IMR-90 (cell line): ENCODE data around the gene SLC29A3. TPM values are rescaled to one million over a fixed set of nuclear protein-coding genes. Genes with fewer than 3 reads are reported as not detected.

ENCODE experiments used
- ATAC-seq: fragments of 200-7000 bp; cut with Tn5 transposase; 2 replicates; pipeline ENCODE4 v1.9.1; 2020; ENCODE audit warnings: low read depth, mild to moderate bottlenecking, moderate library complexity
- BruUV-seq: library from RNA; stranded (reverse); fragments of 400-500 nt; replicated peaks from 2 replicates; lab custom pipeline; 2021; lab: Mats Ljungman, UMichigan
- CTCF ChIA-PET: fragments of 300-600 bp; formaldehyde crosslinking; extraction: SDS; loops from one replicate; lab custom pipeline; 2021; ENCODE audit warnings: antibody characterized with exemption; lab: Yijun Ruan, JAX
- POLR2A ChIA-PET: fragments of 300-600 bp; sonication (Branson Sonifier 250); formaldehyde crosslinking; loops from one replicate; lab custom pipeline; 2022; ENCODE audit warnings: antibody characterized with exemption; ENCODE audit not compliant: unreplicated experiment; lab: Charles Lee
- DNase-seq: peaks from one replicate; pipeline ENCODE4 v3.0.0; 2013
- H2AFZ ChIP-seq: replicated peaks from 2 replicates; pipeline ENCODE3; 2013; ENCODE audit warnings: low read length, mild to moderate bottlenecking; ENCODE audit not compliant: poor library complexity
- H2AK5ac ChIP-seq: 2 replicates; pipeline ENCODE4 v1.6.1; 2013; ENCODE audit warnings: low read depth, low read length, inconsistent platforms
- H2AK9ac ChIP-seq: replicated peaks from 2 replicates; pipeline ENCODE3; 2013; ENCODE audit warnings: mild to moderate bottlenecking, low read depth, low read length, moderate library complexity; ENCODE audit not compliant: poor library complexity
- H2BK120ac ChIP-seq: 2 replicates; pipeline ENCODE4 v1.6.1; 2013; ENCODE audit warnings: low read depth, low read length, inconsistent platforms
- H2BK15ac ChIP-seq: 3 replicates; pipeline ENCODE4 v1.6.1; 2013; ENCODE audit warnings: low read depth, low read length, inconsistent platforms
- H2BK20ac ChIP-seq: 2 replicates; pipeline ENCODE4 v1.6.1; 2013; ENCODE audit warnings: low read depth, mild to moderate bottlenecking, inconsistent platforms, low read length, moderate library complexity
- H2BK5ac ChIP-seq: 2 replicates; pipeline ENCODE4 v1.6.1; 2013; ENCODE audit warnings: mild to moderate bottlenecking, low read depth, low read length, inconsistent platforms; ENCODE audit not compliant: poor library complexity, severe bottlenecking
- H3K14ac ChIP-seq: replicated peaks from 2 replicates; pipeline ENCODE4 v1.6.1; 2013; ENCODE audit warnings: low read depth, low read length, inconsistent platforms
- H3K18ac ChIP-seq: 2 replicates; pipeline ENCODE4 v1.6.1; 2013; ENCODE audit warnings: low read depth, low read length, control low read depth
- H3K23ac ChIP-seq: 2 replicates; pipeline ENCODE4 v1.6.1; 2013; ENCODE audit warnings: low read depth, low read length, inconsistent platforms
- H3K27ac ChIP-seq: 2 replicates; pipeline ENCODE4 v1.5.1; 2013; ENCODE audit warnings: mild to moderate bottlenecking, control low read depth, low read length; ENCODE audit not compliant: insufficient read depth
- H3K27me3 ChIP-seq: 2 replicates; pipeline ENCODE4 v1.6.1; 2013; ENCODE audit warnings: low read length; ENCODE audit not compliant: control insufficient read depth, insufficient read depth
- H3K36me3 ChIP-seq: 2 replicates; pipeline ENCODE4 v1.6.1; 2013; ENCODE audit warnings: low read length, mixed read lengths; ENCODE audit not compliant: control insufficient read depth, insufficient read depth
- H3K4ac ChIP-seq: 2 replicates; pipeline ENCODE4 v1.6.1; 2013; ENCODE audit warnings: low read depth, low read length, inconsistent platforms
- H3K4me1 ChIP-seq: 2 replicates; pipeline ENCODE4 v1.6.1; 2013; ENCODE audit warnings: low read length, mixed read lengths; ENCODE audit not compliant: control insufficient read depth, insufficient read depth
- H3K4me2 ChIP-seq: 2 replicates; pipeline ENCODE4 v1.6.1; 2013; ENCODE audit warnings: low read depth, mild to moderate bottlenecking, control low read depth, low read length, moderate library complexity
- H3K4me3 ChIP-seq: 2 replicates; pipeline ENCODE4 v1.5.1; 2013; ENCODE audit warnings: low read depth, mild to moderate bottlenecking, control low read depth, low read length, moderate library complexity; ENCODE audit not compliant: insufficient read depth
- H3K56ac ChIP-seq: 2 replicates; pipeline ENCODE4 v1.6.1; 2013; ENCODE audit warnings: low read length, inconsistent platforms; ENCODE audit not compliant: insufficient read depth; ENCODE audit errors: extremely low read depth
- H3K79me1 ChIP-seq, 2 experiments: 2 replicates each; pipeline ENCODE4 v1.6.1; 2013; ENCODE audit warnings: low read length in 2 of 2, inconsistent platforms in 1 of 2, low read depth in 1 of 2
- H3K9ac ChIP-seq: 2 replicates; pipeline ENCODE4 v1.6.1; 2013; ENCODE audit warnings: low read depth, low read length, control low read depth
- H3K9me1 ChIP-seq: 2 replicates; pipeline ENCODE4 v1.6.1; 2013; ENCODE audit warnings: low read length, inconsistent platforms; ENCODE audit not compliant: insufficient read depth
- H3K9me3 ChIP-seq: 2 replicates; pipeline ENCODE4 v1.6.1; 2013; ENCODE audit warnings: low read length; ENCODE audit not compliant: control insufficient read depth, insufficient read depth
- H4K20me1 ChIP-seq: 2 replicates; pipeline ENCODE4 v1.6.1; 2013; ENCODE audit warnings: low read length, inconsistent platforms; ENCODE audit not compliant: insufficient read depth
- H4K5ac ChIP-seq: 2 replicates; pipeline ENCODE4 v1.6.1; 2013; ENCODE audit warnings: mild to moderate bottlenecking, low read depth, low read length, control low read depth
- H4K8ac ChIP-seq, 2 experiments: 2 replicates each; pipeline ENCODE4 v1.6.1; 2013; ENCODE audit warnings: low read depth in 2 of 2, low read length in 2 of 2, control low read depth in 1 of 2, inconsistent platforms in 1 of 2
- H4K91ac ChIP-seq: 2 replicates; pipeline ENCODE4 v1.6.1; 2013; ENCODE audit warnings: low read depth, low read length, inconsistent platforms; ENCODE audit not compliant: insufficient read depth
- BHLHE40 ChIP-seq: fragments of 150-350 bp; IDR thresholded peaks from 2 replicates; pipeline ENCODE4 v1.6.1; 2016; ENCODE audit warnings: mild to moderate bottlenecking, low read depth, low read length
- CEBPB ChIP-seq: IDR thresholded peaks from 2 replicates; pipeline ENCODE4 v1.6.1; 2012; ENCODE audit warnings: low read depth, low read length, improper control_type of control experiment
- CHD1 ChIP-seq: IDR thresholded peaks from 2 replicates; pipeline ENCODE4 v1.6.1; 2012; ENCODE audit warnings: low read depth, low read length, improper control_type of control experiment
- FOS ChIP-seq: fragments of 150-350 bp; IDR thresholded peaks from 2 replicates; pipeline ENCODE4 v1.6.1; 2016; ENCODE audit warnings: low read depth, low read length
- MAFK ChIP-seq: IDR thresholded peaks from 2 replicates; pipeline ENCODE4 v1.6.1; 2012; ENCODE audit warnings: low read depth, low read length, improper control_type of control experiment
- MAZ ChIP-seq: IDR thresholded peaks from 2 replicates; pipeline ENCODE4 v1.6.1; 2012; ENCODE audit warnings: low read depth, mild to moderate bottlenecking, low read length, improper control_type of control experiment, moderate library complexity, borderline replicate concordance
- MXI1 ChIP-seq: IDR thresholded peaks from 2 replicates; pipeline ENCODE4 v1.6.1; 2012; ENCODE audit warnings: low read depth, mild to moderate bottlenecking, low read length, moderate library complexity, borderline replicate concordance
- POLR2A ChIP-seq: IDR thresholded peaks from 2 replicates; pipeline ENCODE4 v1.6.1; 2012; ENCODE audit warnings: mild to moderate bottlenecking, low read depth, low read length
- RCOR1 ChIP-seq: IDR thresholded peaks from 2 replicates; pipeline ENCODE4 v1.6.1; 2012; ENCODE audit warnings: mild to moderate bottlenecking, low read length, improper control_type of control experiment; ENCODE audit not compliant: insufficient replicate concordance
- SMC3 ChIP-seq: fragments of 150-350 bp; IDR thresholded peaks from 2 replicates; pipeline ENCODE4 v1.6.1; 2016; ENCODE audit warnings: low read depth, mild to moderate bottlenecking, antibody characterized with exemption, low read length, moderate library complexity
- WGBS, 2 experiments: methylation state at CpG; one replicate each; pipeline versions ENCODE4 v1.1.5 to v1.1.7; 2013; ENCODE audit warnings: missing lambda C conversion rate in 2 of 2; ENCODE audit not compliant: insufficient read length in 1 of 2; ENCODE audit errors: extremely low coverage in 2 of 2; 5-methylcytosine and 5-hydroxymethylcytosine counted together
- dilution Hi-C: fragments of 300-500 bp; cut with HindIII; formaldehyde crosslinking; loops from one replicate; pipeline ENCODE4 v1.14.3; 2018; ENCODE audit warnings: low sequenced_read_pairs; ENCODE audit not compliant: unreplicated experiment
- in situ Hi-C: fragments of 300-500 bp; cut with MboI; formaldehyde crosslinking; loops from 3 replicates; pipeline ENCODE4 v1.14.3; 2019; ENCODE audit warnings: low sequenced_read_pairs, inconsistent platforms, mixed read lengths
- intact Hi-C: fragments of 100-400 bp; cut with micrococcal nuclease; formaldehyde crosslinking; loops from 2 replicates; pipeline ENCODE4 v1.10.0; 2022
- polyA plus RNA-seq, 3 experiments: library from polyadenylated mRNA; depleted of rRNA; stranded (reverse); fragments of >200 nt; gene quantifications; 2 replicates each; pipeline ENCODE4 v1.2.3, GENCODE V29; 2012; ENCODE audit warnings: low replicate concordance in 1 of 3
- total RNA-seq: library from RNA; depleted of rRNA; stranded (reverse); fragments of >200 nt; gene quantifications from 2 replicates; pipeline ENCODE4 v1.2.3, GENCODE V29; 2012
- TF ChIP-seq, protein P1 (sequence below): fragments of 150-350 bp; IDR thresholded peaks from 2 replicates; pipeline ENCODE4 v1.6.1; 2017; ENCODE audit warnings: mild to moderate bottlenecking, antibody characterized with exemption, low read length, low read depth
- TF ChIP-seq, protein P2 (sequence below): fragments of 150-350 bp; IDR thresholded peaks from 2 replicates; pipeline ENCODE4 v1.6.1; 2016; ENCODE audit warnings: low read depth, mild to moderate bottlenecking, low read length, moderate library complexity, borderline replicate concordance
- TF ChIP-seq, protein P3 (sequence below): conservative IDR thresholded peaks from 2 replicates; pipeline ENCODE4 v1.5.1; 2012; ENCODE audit warnings: mild to moderate bottlenecking, low read depth, low read length, improper control_type of control experiment

The SLC29A3 gene
- total and polyA plus RNA-seq, 2 of the 4 experiments (the other 2 are of a cell fraction) = 0.72 to 3.0 TPM

DNA sequence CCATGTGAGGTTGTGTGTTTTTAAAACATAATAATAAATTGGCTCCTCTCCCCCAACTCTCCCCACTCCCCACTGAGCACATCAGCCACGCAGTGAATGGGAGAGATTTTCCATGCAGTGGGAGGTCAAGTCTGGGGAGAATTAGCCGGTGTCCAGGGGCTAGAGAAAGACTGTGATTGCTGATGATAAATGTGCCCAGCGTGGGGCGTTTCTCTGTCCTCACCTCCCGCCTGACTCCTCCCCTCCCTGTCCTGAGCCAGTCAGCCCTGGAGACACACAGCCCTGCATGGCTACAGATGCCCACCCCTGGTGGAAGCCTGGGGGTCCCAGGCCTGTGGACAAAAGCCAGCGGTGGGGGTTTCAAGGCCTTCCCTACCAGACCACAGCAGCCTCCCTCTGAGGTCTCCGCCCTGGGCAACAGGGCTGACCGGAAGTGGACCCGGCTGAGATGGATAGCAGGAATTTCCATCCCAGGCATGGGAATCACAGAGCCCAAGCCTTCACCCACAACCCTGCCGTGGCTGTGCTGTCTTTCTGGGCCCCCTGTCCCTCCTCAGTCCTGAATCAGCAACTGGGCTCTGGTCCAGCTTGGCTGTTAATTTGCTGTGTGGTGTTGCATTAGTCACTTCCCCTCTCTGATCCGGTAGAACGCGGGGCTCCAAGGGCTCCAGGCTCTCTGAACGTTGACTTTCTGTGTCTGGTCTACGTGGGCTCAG, 46.8 kb upstream of the SLC29A3 start:
- H3K9ac ChIP-seq = no peak overlapping the region
- H4K20me1 ChIP-seq = peaks cover 6% of the 10 kb centered on the region; the same call in 1 of the 2 replicates
- no TSS peak for BruUV-seq
- peak overlapping the region; percentile 55; the same call in 1 of the 2 replicates for H3K4ac ChIP-seq
- peak overlapping the region; percentile 37; the same call in 1 of the 2 replicates for H3K14ac ChIP-seq
- no peak overlapping the region for H3K23ac ChIP-seq
- H3K18ac ChIP-seq = no peak overlapping the region; the same call in 1 of the 2 replicates
- H3K9me1 ChIP-seq = 0 out of 2 replicates have a peak, but pooled peaks cover 5% of the 10 kb centered on the region
- H2AK5ac ChIP-seq = peak overlapping the region; percentile 61
- dilution Hi-C loops = no loop called here
- no peak overlapping the region for H3K4me3 ChIP-seq
- H4K8ac ChIP-seq = peak overlapping the region; percentile 35 to 78; a peak in 3 of 4 replicates
- H3K4me2 ChIP-seq = no peak overlapping the region
- peak overlapping the region; percentile 47; the same call in 1 of the 3 replicates for H2BK15ac ChIP-seq
- no peaks in the 10 kb centered on the region for H3K9me3 ChIP-seq
- H2BK20ac ChIP-seq = 0 out of 2 replicates have a peak overlapping the region, but pooled peaks have one; percentile 16
- H3K4me1 ChIP-seq = peaks cover 20% of the 10 kb centered on the region
- peak overlapping the region; percentile 40 for H2BK5ac ChIP-seq
- H3K27me3 ChIP-seq = no peaks in the 10 kb centered on the region
- H3K79me1 ChIP-seq = peaks cover 0 to 10% of the 10 kb centered on the region in 2 experiments; a peak in 1 of 4 replicates
- intact Hi-C loops = no loop called here
- ChIA-PET CTCF (no interaction called here), POLR2A (no interaction called here)
- H3K56ac ChIP-seq = no peak overlapping the region
- H2AFZ ChIP-seq = peak overlapping the region; percentile 92
- DNase-seq (peak; percentile 80), ATAC-seq (peak; percentile 48)
- TF ChIP-seq, protein P1, sequence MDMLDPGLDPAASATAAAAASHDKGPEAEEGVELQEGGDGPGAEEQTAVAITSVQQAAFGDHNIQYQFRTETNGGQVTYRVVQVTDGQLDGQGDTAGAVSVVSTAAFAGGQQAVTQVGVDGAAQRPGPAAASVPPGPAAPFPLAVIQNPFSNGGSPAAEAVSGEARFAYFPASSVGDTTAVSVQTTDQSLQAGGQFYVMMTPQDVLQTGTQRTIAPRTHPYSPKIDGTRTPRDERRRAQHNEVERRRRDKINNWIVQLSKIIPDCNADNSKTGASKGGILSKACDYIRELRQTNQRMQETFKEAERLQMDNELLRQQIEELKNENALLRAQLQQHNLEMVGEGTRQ = no peak
- no peak for TF ChIP-seq RCOR1
- TF ChIP-seq, protein P2, sequence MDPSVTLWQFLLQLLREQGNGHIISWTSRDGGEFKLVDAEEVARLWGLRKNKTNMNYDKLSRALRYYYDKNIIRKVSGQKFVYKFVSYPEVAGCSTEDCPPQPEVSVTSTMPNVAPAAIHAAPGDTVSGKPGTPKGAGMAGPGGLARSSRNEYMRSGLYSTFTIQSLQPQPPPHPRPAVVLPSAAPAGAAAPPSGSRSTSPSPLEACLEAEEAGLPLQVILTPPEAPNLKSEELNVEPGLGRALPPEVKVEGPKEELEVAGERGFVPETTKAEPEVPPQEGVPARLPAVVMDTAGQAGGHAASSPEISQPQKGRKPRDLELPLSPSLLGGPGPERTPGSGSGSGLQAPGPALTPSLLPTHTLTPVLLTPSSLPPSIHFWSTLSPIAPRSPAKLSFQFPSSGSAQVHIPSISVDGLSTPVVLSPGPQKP = no peak
- 0 out of 2 replicates have a peak, but pooled peaks have one; percentile 33 for TF ChIP-seq MAFK
- no peak for TF ChIP-seq CHD1
- no peak for TF ChIP-seq SMC3
- no peak for TF ChIP-seq BHLHE40
- peak; percentile 43; the same call in 1 of the 2 replicates for TF ChIP-seq FOS
- no peak for TF ChIP-seq CEBPB
- TF ChIP-seq, protein P3, sequence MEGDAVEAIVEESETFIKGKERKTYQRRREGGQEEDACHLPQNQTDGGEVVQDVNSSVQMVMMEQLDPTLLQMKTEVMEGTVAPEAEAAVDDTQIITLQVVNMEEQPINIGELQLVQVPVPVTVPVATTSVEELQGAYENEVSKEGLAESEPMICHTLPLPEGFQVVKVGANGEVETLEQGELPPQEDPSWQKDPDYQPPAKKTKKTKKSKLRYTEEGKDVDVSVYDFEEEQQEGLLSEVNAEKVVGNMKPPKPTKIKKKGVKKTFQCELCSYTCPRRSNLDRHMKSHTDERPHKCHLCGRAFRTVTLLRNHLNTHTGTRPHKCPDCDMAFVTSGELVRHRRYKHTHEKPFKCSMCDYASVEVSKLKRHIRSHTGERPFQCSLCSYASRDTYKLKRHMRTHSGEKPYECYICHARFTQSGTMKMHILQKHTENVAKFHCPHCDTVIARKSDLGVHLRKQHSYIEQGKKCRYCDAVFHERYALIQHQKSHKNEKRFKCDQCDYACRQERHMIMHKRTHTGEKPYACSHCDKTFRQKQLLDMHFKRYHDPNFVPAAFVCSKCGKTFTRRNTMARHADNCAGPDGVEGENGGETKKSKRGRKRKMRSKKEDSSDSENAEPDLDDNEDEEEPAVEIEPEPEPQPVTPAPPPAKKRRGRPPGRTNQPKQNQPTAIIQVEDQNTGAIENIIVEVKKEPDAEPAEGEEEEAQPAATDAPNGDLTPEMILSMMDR = no peak
- no peak for TF ChIP-seq MXI1
- no peak for TF ChIP-seq MAZ
- no peak for TF ChIP-seq POLR2A
- H2AK9ac ChIP-seq = peak overlapping the region; percentile 88
- H4K5ac ChIP-seq = peak overlapping the region; percentile 64
- in situ Hi-C loops = no loop called here
- no peaks in the 10 kb centered on the region for H3K36me3 ChIP-seq
- no peak overlapping the region for H3K27ac ChIP-seq
- H4K91ac ChIP-seq = peak overlapping the region; percentile 48; the same call in 1 of the 2 replicates
- 0% methylated on average over 1 of the region's 15 CpGs; no CpG with 5 or more reads in 1 of the 2 experiments for WGBS, 2 experiments
- H2BK120ac ChIP-seq = peak overlapping the region; percentile 29; the same call in 1 of the 2 replicates
